ENCODE measurements around the gene CHI3L2.

- TF ChIP-seq ESRRA (IDR thresholded peaks at IDR 0.05; ENCODE audit: borderline replicate concordance, low read depth) (no peak), MEIS2 (IDR thresholded peaks at IDR 0.05; ENCODE audit: partially characterized antibody) (no peak), YY1 (IDR thresholded peaks at IDR 0.05; ENCODE audit: borderline replicate concordance in 1 of 3, control insufficient read depth in 1 of 3, extremely low read depth in 1 of 3, insufficient read depth in 3 of 3, insufficient read length in 1 of 3, insufficient replicate concordance in 2 of 3, low read depth in 1 of 3, low read length in 2 of 3) (no peak), ZNF395 (CRISPR knock-in tag; IDR thresholded peaks at IDR 0.05) (no peak), PTRF (tag; IDR thresholded peaks at IDR 0.05) (no peak), CTCF (IDR thresholded peaks at IDR 0.05 in 2 of 3, conservative IDR thresholded peaks at IDR 0.05 in 1 of 3; ENCODE audit: insufficient read depth in 2 of 3, low read depth in 1 of 3, low read length in 3 of 3) (no peak), FOXA1 (IDR thresholded peaks at IDR 0.05; ENCODE audit: borderline replicate concordance) (no peak), MYC (IDR thresholded peaks at IDR 0.05; ENCODE audit: low read depth, low read length) (no peak), MYC (CRISPR knock-in tag; IDR thresholded peaks at IDR 0.05; ENCODE audit: borderline replicate concordance, low read depth) (no peak), KLF1 (tag; IDR thresholded peaks at IDR 0.05) (no peak), MCM5 (IDR thresholded peaks at IDR 0.05; ENCODE audit: low read depth) (no peak), BRCA1 (IDR thresholded peaks at IDR 0.05) (no peak), BRCA1 (CRISPR knock-in tag; IDR thresholded peaks at IDR 0.05) (no peak), SP1 (CRISPR knock-in tag; IDR thresholded peaks at IDR 0.05) (no peak), JUN (IDR thresholded peaks at IDR 0.05; ENCODE audit: borderline replicate concordance, low read depth, low read length) (no peak), JUN (CRISPR knock-in tag; IDR thresholded peaks at IDR 0.05; ENCODE audit: borderline replicate concordance) (no peak), MAFK (IDR thresholded peaks at IDR 0.05; ENCODE audit: low read length) (no peak)
Measured at GRCh38 chr1:111247125-111247838, 19.8 kb downstream of the CHI3L2 start.
